Measurements from ENCODE around the gene ATXN7.

Gene ATXN7

GRCh38 chr3:63905731-63906620 lies 42.3 kb downstream of the ATXN7 start:
- no peak for DNase-seq

GRCh38 chr3:63908081-63908736 lies 44.5 kb downstream of the ATXN7 start:
- DNase-seq: no peak

GRCh38 chr3:63908776-63909175 lies 45.1 kb downstream of the ATXN7 start:
- no peak for DNase-seq

- no peak for DNase-seq
Measured at GRCh38 chr3:63909431-63909830, 45.8 kb downstream of the ATXN7 start.

- no peak for DNase-seq
Measured at GRCh38 chr3:63910001-63910400, 46.3 kb downstream of the ATXN7 start.

GRCh38 chr3:63910891-63911290 lies 47.2 kb downstream of the ATXN7 start:
- DNase-seq: no peak

GRCh38 chr3:63911509-63911872 lies 47.8 kb downstream of the ATXN7 start:
- no peak for DNase-seq

GRCh38 chr3:63911873-63912767 lies 48.5 kb downstream of the ATXN7 start, which contains the start of gene SCAANT1:
Gene SCAANT1, minus strand, starts transcription at chr3:63912383.
- peak; percentile 79 for DNase-seq

- DNase-seq: peak; percentile 44
Measured at GRCh38 chr3:63912768-63913588, 49.3 kb downstream of the ATXN7 start.

GRCh38 chr3:63914312-63914711 lies 50.6 kb downstream of the ATXN7 start:
- no peak for DNase-seq

- no peak for DNase-seq
Measured at GRCh38 chr3:63918321-63918720, 54.7 kb downstream of the ATXN7 start.

- no peak for DNase-seq
Measured at GRCh38 chr3:63920001-63920400, 56.3 kb downstream of the ATXN7 start.

GRCh38 chr3:63921741-63922482 lies 58.2 kb downstream of the ATXN7 start:
- DNase-seq: no peak

GRCh38 chr3:63922491-63923199 lies 59.0 kb downstream of the ATXN7 start:
- no peak for DNase-seq

- DNase-seq: no peak
Measured at GRCh38 chr3:63926309-63926708, 62.6 kb downstream of the ATXN7 start.

- DNase-seq: no peak
Measured at GRCh38 chr3:63927422-63928280, 64.0 kb downstream of the ATXN7 start.

GRCh38 chr3:63931290-63931689 lies 67.6 kb downstream of the ATXN7 start:
- DNase-seq: no peak

- DNase-seq: no peak
Measured at GRCh38 chr3:63932509-63933212, 69.0 kb downstream of the ATXN7 start.

- DNase-seq: no peak
Measured at GRCh38 chr3:63933459-63933858, 69.8 kb downstream of the ATXN7 start.
